CD1c-positive myeloid dendritic cell (primary cell): ENCODE measurements around the gene CCDC134.
"Not testable (repeated sequence)": the region's sequence is repeated elsewhere in the genome, so short reads cannot be mapped to it uniquely, and the experiment has no call there.

ENCODE experiments used
- DNase-seq: peaks from one replicate; pipeline ENCODE4 v3.0.0-alpha.2; 2016; ENCODE audit errors: extremely low spot score

Gene CCDC134

DNA sequence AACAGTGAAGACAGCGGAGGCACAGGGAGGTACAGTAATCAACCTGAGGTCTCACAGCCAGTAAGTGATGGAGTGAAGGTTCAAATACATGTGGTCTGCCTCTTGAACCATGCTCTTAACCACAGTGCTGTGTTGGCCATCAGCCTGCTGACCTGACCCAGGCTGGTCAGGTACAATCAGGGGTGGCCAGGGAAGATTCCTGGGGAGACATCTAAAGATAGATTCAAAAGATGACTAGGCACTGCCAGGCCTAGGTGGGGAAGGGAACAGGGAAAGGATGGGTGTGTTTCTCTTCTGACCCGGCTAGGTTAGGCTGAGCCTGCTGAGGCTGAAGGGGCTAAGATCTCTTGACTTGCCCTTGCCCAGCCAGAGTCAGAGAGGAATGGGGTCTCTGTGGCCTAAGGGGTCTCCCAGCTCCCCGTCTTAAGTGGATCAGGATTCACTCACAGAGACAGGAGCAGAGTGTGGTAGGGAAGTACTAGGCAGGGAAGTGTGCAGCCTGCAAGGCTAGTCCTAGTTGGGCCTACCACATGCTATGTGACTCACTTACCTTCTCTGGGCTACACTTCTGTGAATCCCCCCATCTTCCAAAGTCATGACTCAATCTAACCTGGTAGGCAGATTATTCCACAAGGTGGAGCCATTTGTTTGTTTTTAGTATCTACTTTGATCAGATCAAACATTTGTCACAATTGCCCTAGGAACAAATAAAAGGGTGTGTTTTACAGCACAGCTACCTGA lies 22.0 kb downstream of the CCDC134 start:
- peak; percentile 76 for DNase-seq

DNA sequence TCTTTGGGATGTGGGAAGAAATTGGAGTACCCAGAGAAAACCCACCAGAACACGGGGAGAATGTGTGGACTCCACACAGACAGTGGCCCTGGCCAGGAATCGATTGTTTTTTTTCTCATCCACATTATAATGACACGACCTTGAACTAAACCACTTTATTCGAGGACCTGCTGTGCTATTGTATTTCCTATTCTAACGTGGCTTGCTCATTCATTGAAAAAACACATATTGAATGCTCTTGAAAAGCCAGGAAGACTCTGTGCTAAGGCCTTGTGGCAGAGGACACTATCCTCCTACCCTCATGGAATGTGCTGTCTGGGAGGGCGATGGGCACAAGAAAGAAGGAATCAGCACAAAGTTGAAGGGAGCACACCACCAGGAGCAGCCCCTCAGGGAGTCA lies 23.3 kb downstream of the CCDC134 start:
- no peak for DNase-seq

DNA sequence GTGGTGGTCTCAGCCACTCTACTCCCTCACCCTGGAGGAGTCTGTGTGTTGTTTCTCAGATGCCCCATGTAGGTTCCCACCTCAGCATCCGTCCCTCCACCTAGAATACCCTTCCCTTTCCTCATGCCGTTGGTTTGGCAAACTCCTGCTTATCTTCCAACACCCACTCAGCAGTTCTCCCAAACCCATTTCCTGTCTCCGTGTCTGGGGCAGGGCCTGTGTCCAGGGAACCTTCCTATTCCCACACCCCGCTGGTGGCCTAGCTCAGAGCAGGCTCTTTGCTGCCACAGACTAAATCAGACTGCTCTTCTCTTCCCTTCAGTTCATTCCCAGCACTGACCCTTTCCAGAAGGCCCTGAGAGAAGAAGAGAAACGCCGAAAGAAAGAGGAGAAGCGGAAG lies 24.9 kb downstream of the CCDC134 start:
- no peak for DNase-seq

DNA sequence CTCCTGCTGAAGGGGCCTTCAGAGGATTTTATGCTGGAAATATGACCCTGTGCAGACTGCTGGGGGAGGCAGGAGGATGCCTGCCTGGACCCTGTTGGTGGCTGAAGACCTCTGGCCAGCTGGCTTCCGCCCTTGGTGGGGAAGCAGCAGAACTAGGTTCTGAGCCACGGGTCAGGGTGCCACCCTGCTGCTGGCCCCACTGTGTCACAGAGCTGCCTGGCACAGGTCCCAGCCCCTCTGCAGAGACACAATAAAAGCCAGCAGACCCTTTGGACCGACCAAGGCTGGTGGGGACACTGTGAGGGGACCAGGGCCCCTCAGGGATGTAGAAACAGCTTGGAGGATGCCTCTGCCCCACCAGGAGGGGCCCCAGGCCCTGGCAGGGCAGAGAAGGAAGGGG lies 25.5 kb downstream of the CCDC134 start:
- no peak for DNase-seq

DNA sequence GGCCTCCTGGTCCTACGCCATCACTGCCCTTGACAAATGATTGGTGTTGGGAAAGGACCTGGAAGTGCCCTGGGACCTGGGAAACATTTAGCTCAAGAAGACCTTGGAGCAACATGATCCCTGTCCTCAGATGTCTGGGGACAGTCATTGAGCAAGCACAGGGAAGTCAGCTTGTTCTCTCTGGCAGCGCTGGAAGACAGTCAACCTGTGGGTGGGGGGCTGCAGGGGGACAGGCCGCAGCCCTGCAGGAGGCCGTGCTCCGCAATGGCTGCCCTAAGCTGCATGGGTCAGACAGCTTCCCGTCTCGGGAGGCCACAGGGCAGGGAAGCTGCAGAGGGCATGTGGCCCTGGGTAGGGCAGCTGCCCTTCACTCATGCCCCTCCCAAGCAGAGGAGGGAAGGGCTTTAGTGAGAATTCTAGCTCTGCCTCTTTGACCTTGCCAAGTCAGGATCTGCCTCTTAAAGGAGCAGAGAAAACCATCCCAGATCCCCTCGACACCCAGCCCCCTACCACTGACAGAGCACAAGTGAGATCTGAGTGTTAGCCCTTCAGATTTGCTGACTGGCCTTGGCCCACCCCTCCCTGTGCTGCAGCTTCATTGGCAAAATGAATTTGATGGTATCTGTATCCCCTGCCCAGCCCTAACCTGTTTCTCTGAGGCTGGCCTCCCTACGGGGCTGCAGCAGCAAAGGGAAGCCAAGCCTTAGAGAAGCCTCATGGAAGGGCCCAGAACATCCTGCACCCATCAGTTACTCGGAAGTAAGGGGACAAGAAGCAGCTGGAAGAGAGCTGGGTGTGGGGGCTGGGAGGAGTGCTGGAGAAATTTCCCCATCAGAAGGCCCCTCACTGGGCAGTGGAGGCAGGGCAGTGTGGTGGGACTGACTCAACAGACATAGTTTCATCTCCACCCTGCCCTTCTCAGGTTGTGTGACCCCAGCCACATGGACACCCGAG lies 26.2 kb downstream of the CCDC134 start:
- DNase-seq: no peak

DNA sequence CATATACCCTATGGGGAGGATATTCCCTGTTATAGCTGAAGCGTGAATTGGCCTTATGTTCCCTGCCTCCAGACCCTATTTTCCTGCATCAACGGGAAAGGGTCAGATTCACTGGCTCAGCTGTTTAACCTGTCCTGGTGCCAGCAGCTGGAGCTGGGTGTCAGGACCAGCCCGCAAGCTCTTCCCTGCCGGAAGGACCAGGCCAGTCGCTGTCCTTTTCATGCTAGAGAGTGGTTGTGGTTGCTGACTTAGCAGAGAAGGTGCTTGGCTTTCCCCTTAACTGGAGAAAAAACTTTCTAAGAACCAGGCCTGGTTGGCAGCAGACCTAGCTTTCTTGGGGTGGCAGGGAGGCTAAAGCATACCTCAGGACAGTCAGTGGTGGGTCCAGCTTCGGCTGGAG lies 27.2 kb downstream of the CCDC134 start:
- no peak for DNase-seq

DNA sequence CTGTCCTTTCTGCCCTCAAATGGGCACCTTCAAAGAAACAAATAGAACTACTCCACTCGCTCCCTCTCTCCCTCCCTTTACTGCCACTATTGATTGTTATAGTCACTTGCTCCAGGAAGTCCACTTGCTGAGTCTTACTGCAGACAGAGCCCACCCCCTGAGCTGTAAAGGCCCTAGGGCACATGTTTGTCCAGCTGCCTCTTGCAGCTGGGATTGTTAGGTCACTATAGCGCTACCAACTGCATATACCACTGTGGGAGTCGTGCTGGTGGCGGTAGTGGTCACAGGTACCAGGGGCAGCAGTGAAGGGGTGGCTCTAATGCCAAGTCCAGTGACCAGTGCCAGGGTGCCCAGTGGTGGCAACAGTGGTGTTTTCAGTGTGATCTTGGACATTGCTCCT lies 28.0 kb downstream of the CCDC134 start:
- no peak for DNase-seq

DNA sequence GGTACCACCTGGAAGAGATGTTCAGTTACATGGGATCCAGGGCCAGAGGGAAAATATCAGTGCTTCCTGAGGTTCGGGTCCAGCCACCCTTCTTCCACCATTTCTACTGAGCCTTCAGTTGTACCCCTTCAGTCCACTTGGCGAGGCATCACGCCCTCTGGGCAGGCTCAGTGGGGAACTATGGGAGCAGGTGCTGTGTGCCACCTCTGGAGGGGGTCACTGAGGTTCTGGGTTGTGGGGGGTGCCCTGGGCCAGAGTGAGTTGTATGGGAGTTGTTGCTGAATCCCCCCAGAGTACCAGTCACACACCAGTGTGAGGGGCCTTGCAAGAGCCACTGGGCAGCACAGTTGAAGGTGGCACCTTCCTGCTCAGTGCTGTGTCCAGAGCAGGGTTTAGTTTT lies 29.7 kb downstream of the CCDC134 start:
- no peak for DNase-seq

DNA sequence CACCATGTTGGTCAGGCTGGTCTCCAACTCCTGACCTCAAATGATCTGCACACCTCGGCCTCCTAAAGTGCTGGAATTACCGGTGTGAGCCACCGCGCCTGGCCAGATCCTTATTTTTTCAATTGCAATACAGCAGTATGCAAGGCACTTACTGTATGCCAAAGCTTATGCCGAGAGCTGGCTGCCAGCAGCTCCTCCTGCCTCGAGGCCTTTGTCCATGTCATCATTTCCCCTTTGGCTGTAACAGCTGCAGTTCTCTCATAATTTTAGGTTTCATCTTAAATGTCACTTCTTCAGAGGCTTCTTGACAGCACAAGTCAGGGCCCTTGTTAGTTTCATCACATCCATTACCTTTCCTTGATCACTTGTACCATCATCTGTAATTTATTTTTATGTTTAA lies 30.9 kb downstream of the CCDC134 start:
- peak; percentile 70 for DNase-seq

DNA sequence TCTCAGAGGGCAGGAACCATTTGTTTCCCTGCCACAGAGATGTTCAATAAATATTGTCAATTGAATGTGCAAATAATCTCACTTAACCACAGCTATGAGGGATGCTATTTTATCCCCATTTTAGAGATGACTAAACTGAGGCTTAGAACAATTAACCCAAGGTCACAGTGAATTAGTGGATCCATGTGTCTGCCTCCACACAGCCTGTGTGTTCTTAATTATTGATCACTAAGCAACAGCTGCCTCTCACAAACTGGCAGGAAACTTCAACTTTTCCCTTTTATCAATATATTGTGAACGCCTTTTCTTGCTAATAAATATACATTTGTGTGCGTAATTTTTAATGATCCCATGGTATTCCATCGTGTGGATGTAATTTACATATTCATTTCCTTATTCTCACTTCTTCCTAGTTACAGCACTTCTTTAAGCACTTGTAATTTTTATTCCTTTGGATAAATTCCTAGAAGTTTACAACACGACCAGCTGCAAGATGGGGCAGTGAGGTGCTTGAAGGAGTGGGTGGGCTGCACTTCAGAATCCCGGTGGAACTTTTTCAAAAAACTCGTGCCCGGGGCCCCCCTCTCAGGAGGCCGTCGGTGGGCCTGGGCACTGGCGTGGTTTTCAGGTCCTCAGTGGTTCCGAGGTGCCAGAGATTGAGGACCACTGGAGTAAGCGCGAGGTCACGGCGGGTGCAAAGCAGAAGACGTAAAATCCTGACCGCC lies 31.5 kb downstream of the CCDC134 start:
- peak; percentile 42 for DNase-seq

DNA sequence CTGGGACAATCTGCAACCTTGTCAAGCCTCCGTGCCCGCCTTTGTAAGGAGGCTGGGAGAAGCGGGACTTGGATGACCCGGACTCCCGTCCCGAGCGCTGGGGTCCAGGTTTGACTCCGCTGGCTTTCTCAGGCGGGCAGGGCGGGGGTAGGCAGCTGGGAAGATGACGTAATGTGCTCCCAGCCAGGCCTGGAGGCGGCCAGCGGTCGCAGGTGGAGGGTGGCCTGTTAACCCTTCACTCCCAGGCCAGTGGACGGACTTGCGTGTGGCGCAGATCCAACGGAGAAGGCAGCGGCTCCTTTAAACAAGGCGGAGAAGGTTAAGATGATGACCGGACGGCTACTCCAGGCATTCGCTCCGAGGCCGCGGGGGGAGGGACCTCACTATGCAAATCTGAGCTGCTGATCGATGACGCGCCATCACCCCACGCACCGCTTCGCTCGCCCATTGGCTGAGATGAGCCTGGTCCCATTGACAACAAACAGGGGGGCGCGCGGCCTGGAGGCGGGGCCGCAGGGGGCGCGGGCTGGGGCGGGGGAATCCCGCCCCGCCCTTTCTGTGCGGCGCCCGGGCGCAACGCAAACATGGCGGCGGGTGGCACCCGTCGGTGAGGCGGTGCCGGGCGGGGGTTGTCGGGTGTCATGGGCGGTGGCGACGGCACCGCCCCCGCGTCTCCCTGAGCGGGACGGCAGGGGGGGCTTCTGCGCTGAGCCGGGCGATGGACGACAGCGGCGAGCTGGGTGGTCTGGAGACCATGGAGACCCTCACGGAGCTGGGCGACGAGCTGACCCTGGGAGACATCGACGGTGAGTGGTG lies 32.3 kb downstream of the CCDC134 start, which contains the start of gene SREBF2:
Gene SREBF2 (plus strand): TSS at position 553 of the 816 bp plus-strand sequence. CDS start 166 bp downstream, at position 719.
- DNase-seq: peak; percentile 100

DNA sequence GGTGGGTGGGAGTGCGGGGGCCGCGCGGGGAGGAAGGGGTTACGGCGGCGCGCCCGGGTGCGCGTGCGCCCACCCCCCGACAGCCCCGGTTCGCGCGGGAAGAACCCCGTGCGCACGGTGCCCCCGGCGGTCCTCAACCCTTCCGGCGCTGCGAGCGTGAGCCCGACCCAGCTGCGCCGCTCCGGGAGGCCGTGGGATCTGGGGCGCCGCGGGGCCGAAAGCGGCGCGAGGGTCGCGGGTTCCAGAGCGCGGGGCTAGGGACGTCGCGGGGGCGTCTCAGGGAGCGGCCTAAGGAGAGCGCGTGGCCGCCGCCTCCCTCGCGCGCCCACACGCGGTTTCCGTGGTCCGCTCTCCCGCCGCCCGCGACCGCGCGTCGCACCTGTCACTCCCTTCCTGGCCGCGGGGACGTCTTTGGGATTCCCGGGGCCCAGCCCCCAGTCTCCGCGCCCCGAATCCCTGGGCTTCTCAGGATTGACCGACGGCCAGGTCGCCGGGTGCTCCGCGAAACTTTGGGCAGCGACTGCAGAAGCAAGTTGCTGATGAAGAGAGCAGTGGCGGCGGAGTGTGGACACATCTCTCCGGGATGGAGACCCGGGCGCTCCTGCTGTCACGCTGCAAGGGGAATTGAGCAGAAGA lies 33.0 kb downstream of the CCDC134 start:
- DNase-seq: peak; percentile 46

DNA sequence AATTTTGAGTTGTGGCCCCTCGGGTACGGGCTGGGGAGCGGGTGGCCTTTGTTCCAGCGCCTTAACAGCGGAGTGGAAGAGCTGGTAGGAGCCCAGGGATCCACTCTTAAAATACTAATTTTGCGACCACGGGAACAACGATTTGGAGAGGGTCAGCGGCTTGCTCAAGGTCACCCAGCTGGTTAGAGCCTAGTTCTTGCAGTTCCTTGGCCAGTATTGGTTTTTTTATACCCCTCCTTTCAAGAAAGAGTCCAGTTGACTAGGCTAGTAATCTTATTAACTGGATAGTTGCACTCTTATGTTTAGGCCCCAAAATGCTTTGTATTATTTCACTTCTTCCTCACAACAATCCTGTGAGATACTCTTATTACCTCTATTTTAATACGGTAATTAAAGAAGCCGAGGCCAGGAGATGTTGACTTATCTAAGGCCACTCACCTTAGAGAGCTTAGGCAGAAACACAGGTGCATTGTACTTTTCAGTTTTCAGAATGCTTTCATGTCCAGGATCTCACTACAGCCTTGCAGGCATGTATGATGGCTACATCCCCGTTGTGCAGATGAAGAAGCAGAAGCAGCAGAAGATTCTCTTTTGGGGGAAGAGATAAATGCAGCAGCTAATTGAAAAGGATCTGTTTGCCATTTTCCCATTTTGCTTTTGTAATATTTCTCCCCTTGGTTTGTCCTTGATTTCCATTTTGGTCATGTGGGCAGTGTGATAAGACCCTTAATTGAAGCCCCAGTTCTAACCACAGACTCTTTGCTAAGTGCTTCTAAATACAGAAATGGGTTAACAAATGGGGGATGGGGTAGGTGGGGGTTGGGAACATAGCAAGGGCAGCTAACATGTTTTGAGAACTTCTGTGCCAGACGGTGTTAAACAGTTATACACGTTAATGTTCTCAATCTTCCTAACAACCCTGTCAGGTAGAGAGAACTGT lies 33.8 kb downstream of the CCDC134 start:
- peak; percentile 11 for DNase-seq

DNA sequence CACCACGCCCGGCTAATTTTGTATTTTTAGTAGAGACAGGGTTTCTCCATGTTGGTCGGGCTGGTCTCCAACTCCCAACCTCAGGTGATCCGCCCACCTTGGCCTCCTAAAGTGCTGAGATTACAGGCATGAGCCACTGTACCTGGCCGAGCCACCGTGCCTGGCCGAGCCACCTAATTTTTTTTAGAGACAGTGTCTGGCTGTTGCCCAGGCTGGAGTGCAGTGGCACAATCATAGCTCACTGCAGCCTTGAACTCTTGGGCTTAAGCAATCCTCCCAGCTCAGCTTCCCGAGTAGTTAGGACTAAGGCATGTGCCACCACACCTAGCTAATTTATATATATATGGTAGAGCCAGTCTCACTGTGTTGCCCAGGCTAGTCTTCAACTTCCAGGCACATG lies 35.0 kb downstream of the CCDC134 start:
- not testable (repeated sequence) for DNase-seq

DNA sequence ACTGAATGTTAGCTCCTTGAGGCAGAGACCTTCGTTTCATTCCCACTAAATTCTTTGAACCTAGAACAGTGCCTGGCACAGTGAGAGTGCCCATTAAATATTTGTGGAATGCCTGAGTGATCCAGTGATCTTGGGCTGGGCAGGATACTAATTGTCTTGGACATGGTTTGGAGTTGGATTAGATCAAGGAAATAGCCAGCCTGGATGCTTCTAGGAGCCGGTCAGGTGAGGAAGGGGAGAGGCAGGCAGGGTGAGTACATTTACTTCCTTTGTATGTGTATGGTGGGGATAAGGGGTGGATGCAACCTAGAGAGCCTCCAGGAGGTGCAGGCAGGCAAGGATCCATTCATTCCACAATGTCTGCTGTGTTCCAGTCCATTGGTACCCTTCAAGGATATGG lies 36.1 kb downstream of the CCDC134 start:
- no peak for DNase-seq

DNA sequence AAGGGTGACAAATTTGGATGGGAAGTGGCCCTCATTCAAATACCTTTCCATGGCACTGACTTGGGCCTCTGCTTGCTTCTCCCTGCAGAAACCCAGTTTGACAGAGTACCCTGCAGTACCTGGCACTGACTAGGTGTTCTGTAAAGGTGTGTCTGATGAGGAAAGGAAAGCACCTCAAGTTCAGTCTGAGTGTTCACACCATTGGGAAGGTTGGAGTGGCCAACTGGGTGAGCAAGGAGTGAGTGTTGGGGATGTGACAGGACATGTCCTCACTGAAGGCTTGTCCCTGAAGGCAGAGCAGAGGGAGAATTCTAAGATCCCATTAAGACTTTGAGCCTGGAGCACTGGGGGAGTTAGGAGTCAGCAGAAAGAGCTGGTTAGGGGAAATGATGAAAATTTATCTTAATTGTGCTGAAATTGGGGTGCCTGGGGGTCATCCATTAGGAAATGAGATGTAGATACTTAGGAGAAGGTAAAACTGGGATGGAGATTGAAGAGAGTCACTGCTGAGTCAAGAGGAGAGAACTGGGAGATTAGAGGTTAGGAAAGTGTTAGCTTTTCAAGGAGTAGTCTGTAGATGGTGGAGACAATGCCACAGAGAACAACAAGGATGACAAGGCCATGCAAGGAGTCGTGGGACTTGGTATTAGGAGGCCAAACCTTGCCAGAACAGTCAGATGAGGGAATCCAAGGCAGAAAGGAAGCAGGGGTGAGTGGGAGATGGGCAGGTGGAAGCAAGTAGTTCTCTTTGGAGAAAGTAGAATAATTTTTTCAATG lies 38.6 kb downstream of the CCDC134 start:
- no peak for DNase-seq

DNA sequence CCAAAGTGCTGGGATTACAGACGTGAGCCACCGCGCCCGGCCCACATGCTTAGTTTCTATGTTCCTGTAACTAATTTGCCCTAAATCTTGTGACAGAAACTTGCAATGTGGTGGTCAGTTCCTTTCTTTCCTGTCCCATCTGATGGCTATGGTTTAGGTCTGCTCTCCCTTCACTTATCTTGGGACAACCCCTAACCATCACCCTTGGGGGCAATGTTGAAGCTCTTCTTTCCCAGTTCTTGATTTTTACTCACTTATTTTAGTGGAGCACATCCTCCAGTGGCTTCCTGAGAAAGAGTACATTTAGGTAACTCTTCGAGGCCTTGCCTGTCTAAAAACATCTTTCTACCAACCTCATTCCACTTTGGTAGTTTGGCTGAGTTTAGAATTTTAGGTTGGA lies 39.7 kb downstream of the CCDC134 start:
- no peak for DNase-seq

DNA sequence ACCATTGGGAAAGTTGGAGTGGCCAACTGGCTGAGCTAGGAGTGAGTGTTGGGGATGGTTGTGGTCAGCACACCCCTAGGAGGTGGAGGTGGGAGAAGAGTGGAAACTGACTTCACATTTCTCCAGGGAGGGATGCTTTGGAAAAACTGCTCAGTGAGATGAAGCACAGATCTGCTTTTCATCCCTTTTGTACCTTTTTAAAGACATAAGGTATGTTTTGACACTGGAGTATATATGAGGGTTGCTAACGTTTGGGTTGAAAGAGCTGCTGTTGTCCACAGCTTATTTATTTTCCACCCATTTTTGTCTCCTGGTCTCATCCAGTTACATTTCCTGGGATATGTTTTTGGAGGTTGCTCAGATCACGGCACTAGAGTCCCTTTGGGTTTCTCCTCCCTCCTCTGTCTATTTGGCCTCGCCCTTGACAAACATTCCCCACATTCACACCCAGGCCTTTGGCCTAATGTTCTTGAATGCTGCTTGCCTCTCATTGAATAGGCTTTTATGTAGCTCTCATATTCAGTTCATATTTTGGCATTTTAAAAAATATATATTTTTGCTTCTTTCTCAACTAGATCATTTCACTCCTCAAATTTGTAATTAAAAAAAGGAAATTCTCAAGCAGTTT lies 40.7 kb downstream of the CCDC134 start:
- DNase-seq: no peak
